GM18499 (cell line): ENCODE results near the gene FASLG.

ENCODE experiments used
- ATAC-seq: cut with Tn5 transposase; IDR thresholded peaks from one replicate; pipeline ENCODE4 v1.9.1; 2021; ENCODE audit warnings: moderate number of reproducible peaks; ENCODE audit not compliant: insufficient read depth, unreplicated experiment

FASLG gene

DNA sequence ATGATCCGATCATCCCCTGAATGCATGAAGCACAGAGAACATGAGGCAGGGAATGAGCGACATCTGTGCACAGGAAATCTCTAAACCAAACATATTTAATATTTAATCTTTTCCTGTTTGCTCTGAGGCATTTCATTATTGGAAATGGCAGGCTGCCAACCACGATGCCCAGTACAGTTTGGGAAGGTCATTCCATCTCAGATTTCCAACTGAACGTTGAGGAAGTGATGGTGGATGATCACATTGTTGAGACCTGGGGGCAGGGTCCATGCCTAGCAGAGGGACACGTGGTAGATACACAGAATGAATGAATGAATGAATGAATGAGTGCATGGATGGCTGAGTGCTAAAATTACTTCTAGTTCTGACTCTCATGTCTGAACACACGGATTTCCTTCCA is 15.9 kb upstream of the FASLG start:
- ATAC-seq = no peak

- ATAC-seq = no peak
These were observed 12.2 kb upstream of the FASLG start for GRCh38 chr1:172646653-172647052.

GRCh38 chr1:172647110-172647564 is 11.8 kb upstream of the FASLG start:
- ATAC-seq = no peak

DNA sequence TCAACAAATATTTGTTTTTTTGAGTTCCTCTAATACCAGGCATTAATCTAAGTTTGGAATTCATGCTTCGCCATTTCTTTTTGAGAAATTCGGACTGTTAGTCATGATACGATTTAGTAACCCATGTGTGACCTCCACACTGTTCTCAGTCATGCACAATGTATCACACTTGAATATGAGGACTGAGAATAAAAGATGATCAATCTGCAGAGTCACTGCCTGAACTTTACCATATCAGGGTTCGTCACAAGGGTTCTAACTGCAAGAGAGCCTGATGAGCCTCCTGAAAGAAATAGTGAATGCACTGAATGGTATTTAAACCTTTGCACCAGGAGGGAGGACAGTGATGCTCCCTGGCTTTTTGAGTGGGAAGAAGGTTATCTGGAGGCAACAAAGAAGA is 10.9 kb upstream of the FASLG start:
- ATAC-seq = no peak

GRCh38 chr1:172650474-172651193 is 8.3 kb upstream of the FASLG start:
- no peak for ATAC-seq

DNA sequence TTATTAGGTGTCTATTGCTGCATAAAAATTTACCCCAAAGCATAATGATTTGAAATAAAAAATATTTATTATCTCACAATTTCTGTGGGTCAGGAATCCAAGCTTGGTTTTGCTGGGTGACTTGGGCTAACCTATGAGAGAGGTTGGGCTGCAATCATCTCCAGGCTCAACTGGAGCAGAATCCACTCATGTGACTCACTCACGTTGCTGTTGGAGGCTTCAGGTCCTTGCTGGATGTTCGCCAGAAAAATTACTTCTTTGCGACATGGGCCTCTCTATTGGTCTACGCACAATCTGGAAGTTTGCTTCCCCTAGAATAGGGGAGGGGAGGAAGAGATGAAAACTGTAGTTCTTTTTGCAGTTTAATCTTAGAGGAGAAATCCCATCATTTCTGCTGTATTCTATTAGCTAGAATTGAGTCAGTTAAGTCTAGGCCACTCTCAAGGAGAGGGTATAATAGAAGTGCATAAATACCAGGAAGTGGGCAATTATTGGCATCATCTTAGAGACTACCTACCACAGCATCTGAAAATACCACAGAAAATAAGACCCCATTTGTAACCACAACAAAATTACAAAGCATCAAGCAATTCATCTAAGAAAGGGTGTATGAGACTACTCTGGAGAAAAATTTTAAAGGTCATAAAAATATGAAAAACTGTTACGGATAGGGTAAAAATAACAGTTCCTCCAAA is 5.7 kb upstream of the FASLG start:
- ATAC-seq = no peak

DNA sequence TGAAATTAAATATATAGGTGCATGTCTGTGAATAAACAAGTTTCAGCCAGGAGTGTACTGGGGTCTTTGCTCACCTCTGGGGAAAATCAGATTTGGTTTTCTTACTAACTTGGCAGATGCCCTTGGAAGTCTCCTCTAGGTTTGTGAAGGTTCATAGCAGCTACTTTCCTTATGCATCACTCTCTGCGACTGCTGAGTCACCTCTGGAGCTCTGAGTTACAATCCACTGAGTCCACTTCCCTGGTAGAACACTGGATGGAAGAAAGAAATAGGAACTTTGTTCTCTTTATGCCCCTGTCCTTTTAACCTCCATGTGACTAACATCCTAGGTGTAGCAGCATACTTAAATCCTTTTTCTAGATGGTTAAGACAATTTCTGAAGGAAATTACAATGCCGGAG is 4.4 kb upstream of the FASLG start:
- no peak for ATAC-seq

DNA sequence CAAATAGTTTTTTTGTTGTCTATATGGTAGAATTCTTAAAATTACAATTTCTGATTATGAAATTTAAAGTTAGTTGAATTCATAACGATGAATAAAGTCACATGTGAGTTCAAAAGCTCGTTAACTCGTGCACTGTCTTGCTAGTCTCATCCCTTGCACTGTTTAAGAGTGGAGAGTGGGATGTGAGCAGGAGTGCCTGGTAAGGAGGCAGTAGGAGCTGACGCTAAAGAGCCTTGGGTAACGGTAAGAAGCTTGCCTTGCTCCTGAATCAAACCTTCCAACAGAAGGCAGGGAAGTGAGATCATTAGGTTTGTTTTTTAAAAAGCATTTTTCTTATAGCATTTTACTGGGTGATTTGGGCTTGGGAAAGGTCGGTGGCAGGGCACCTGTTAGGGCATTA is 2.3 kb upstream of the FASLG start:
- ATAC-seq = no peak

- no peak for ATAC-seq
These were observed 1.3 kb upstream of the FASLG start for GRCh38 chr1:172657586-172657985.

DNA sequence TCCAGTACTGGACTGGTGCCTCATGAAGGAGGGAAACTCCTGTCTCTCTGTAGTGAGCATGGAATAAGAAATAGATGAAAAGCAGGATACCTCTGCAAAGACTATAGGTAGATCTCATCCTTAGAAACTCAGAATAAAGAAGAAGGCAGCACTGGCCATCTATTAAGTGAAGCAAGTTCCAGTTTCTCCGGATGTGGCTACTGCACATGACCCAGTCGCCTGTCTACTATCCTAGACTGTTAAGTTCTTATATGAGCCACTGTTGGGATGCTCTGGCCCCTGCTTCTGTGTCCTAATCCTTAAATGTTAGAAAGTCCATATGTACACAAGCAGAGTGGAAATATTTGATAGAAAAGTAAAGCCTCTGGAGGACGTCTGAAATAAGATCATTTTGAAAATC is 2.2 kb downstream of the FASLG start:
- no peak for ATAC-seq

- ATAC-seq = peak; percentile 71
These were observed 3.7 kb downstream of the FASLG start for GRCh38 chr1:172662464-172663109.

- no peak for ATAC-seq
These were observed 4.8 kb downstream of the FASLG start for GRCh38 chr1:172663732-172664131.

- ATAC-seq = no peak
These were observed 9.2 kb downstream of the FASLG start for GRCh38 chr1:172668097-172668496.

GRCh38 chr1:172669011-172669410 is 10.1 kb downstream of the FASLG start:
- no peak for ATAC-seq

GRCh38 chr1:172670316-172670715 is 11.4 kb downstream of the FASLG start:
- ATAC-seq = no peak

GRCh38 chr1:172670791-172671190 is 11.9 kb downstream of the FASLG start:
- ATAC-seq = no peak

DNA sequence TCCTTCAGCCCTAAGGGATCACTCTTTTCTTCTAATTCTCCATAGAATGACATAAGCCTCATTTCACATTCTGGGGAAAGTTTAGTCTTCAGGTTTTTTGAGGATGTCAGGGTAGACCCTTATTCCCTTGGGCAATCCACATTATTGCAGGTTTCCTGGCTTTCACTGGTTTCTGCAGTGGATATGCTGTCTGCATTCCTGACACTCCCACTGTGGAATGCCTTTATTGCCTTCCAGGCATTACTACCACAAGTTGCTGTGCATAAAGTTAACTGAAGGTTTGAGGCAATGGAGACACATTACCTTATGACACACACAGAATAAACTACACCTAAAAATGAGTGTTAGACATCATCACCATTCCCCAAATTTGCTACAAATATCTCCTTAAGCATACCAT is 12.7 kb downstream of the FASLG start:
- ATAC-seq = no peak

DNA sequence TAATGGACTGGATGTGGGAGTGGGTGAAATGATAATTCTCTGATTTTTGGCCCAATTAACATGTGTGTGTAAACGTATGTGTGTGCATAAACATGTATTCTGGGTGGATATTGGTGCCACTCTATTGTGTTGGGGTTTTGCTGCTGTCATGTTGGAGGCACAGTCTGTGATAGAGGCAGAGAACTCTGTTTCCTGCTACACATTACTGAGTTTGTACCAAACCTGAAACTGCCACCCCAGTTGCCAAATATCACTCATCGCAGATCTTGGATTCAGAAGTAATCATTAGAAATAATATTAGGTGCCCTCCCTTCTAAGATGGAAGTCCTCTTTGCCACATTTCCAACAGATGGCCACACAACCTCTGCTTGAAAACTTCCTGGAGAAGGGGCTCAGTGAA is 13.8 kb downstream of the FASLG start:
- no peak for ATAC-seq

DNA sequence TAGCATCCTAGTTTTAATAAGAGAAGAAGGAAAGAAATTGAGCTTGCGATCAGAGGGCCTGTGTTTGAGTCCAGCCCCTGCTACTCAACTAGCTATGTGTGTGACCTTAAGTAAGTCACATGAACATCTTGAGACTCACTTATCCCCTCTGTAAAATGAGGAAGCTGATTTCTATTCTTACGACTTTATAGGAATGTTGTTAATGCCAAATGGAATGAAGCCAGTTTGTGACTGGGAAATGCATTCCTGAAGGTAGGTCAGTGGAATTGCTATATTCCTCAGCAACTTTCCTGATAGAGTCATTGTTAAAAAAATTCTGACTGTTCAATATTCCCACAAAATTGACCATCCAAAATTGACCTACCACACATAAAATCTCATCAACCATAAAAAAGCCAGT is 14.9 kb downstream of the FASLG start:
- no peak for ATAC-seq

- no peak for ATAC-seq
These were observed 16.1 kb downstream of the FASLG start for GRCh38 chr1:172674831-172675613.
